Sciatic nerve (tissue), 1 donor: ENCODE data around the gene ULK1. TPM values are rescaled to one million over a fixed set of nuclear protein-coding genes. Genes with fewer than 3 reads are reported as not detected.

Experiments used
- total RNA-seq: library from RNA; stranded (reverse); fragmentation: NEBNext Ultra II Directional; extraction: Animal tissue kit (Norgen Biotek cat#: 25700); gene quantifications from one replicate; pipeline ENCODE4 v1.2.1, GENCODE V29; 2021
- donor health status: DM: no; HTN: no; CAD: no.

Gene ULK1
- total RNA-seq, 1 donor from 2014 or later: 40.6 TPM

Other genes starting within 250 kb of the ULK1 start
- gene SFSWAP, start 183.5 kb upstream of the ULK1 start, total RNA-seq: 67.3 TPM
- gene MMP17, start 66.2 kb upstream of the ULK1 start, total RNA-seq: 12.6 TPM
- gene PUS1, start 34.7 kb downstream of the ULK1 start, total RNA-seq: 16.3 TPM
- 56.9 TPM for gene EP400, start 55.3 kb downstream of the ULK1 start, total RNA-seq
- 17.7 TPM for gene DDX51, start 249.7 kb downstream of the ULK1 start, total RNA-seq
- 14.5 TPM for gene NOC4L, start 249.8 kb downstream of the ULK1 start, total RNA-seq